K562 (cell line): ENCODE results near the gene ENKUR. TPM values are rescaled to one million over a fixed set of nuclear protein-coding genes. Genes with fewer than 3 reads are reported as not detected.

Experiments used
- CBX1 ChIP-seq: sonication (generic); IDR thresholded peaks from 2 replicates; pipeline ENCODE4 v1.6.1; 2016; ENCODE audit warnings: antibody characterized with exemption, low read depth, mild to moderate bottlenecking
- ESRRA ChIP-seq: fragments of 450-650 bp; IDR thresholded peaks from 2 replicates; pipeline ENCODE4 v1.6.1; 2014; ENCODE audit warnings: low read depth, mild to moderate bottlenecking, moderate library complexity, borderline replicate concordance
- ILK ChIP-seq: fragments of 450-650 bp; IDR thresholded peaks from 2 replicates; pipeline ENCODE4 v1.6.1; 2016; ENCODE audit warnings: missing genetic modification characterization, low read depth, mild to moderate bottlenecking, missing compliant biosample characterization, moderate library complexity, borderline replicate concordance
- KLF1 ChIP-seq: fragments of 450-650 bp; IDR thresholded peaks from 2 replicates; pipeline ENCODE4 v1.6.1; 2016; ENCODE audit warnings: missing genetic modification characterization, missing compliant biosample characterization
- NCOR1 ChIP-seq: fragments of 450-650 bp; IDR thresholded peaks from 2 replicates; pipeline ENCODE4 v1.6.1; 2016; ENCODE audit warnings: mild to moderate bottlenecking, moderate library complexity
- PML ChIP-seq: IDR thresholded peaks from 2 replicates; pipeline ENCODE4 v1.6.1; 2012; ENCODE audit warnings: low read length, inconsistent platforms
- RB1 ChIP-seq: fragments of 450-650 bp; IDR thresholded peaks from 2 replicates; pipeline ENCODE4 v1.6.1; 2017; ENCODE audit warnings: low read depth, mild to moderate bottlenecking
- ZNF77 ChIP-seq: fragments of 250-450 bp; sonication (Bioruptor Pico); IDR thresholded peaks from 2 replicates; pipeline ENCODE4 v1.5.0; 2020
- ZSCAN29 ChIP-seq: fragments of 450-650 bp; IDR thresholded peaks from 2 replicates; pipeline ENCODE4 v1.6.1; 2017
- polyA plus RNA-seq, 8 experiments: library from polyadenylated mRNA; depleted of rRNA in 4 of 8; stranded (reverse) in 5 of 8; unstranded in 3 of 8; fragments of >200 nt; fragmentation: Nextera tagmentation in 2 of 8; fragmentation: Illumina TruSeq in 1 of 8; extraction: Ambion mirVana in 2 of 8; extraction: Trizol in 1 of 8; gene quantifications; 2 replicates each; pipeline versions ENCODE4 v1.2.1 to v1.2.3, GENCODE V29; 2011 to 2014; ENCODE audit warnings: inconsistent platforms in 1 of 8, missing spikeins in 1 of 8
- total RNA-seq, 7 experiments: library from RNA; depleted of rRNA in 6 of 7; stranded (reverse); fragments of >200 nt in 6 of 7; fragmentation: Illumina TruSeq in 2 of 7; extraction: Trizol in 2 of 7; gene quantifications; 2 replicates each; pipeline versions ENCODE4 v1.2.1 to v1.2.3, GENCODE V29; 2011 to 2021; ENCODE audit warnings: low replicate concordance in 1 of 7
- TF ChIP-seq, protein P1 (sequence below), 2 experiments: fragments of 450-650 bp in 1 of 2; IDR thresholded peaks; 2 replicates each; pipeline ENCODE4 v1.6.1; 2011 to 2017; ENCODE audit warnings: low read depth in 2 of 2, antibody characterized with exemption in 1 of 2, borderline replicate concordance in 1 of 2, low read length in 1 of 2, mild to moderate bottlenecking in 1 of 2, mixed read lengths in 1 of 2; ENCODE audit not compliant: control insufficient read depth in 1 of 2
- TF ChIP-seq, protein P2 (sequence below): fragments of 250-450 bp; sonication (Bioruptor Pico); IDR thresholded peaks from 2 replicates; pipeline ENCODE4 v1.5.0; 2020; ENCODE audit warnings: mild to moderate bottlenecking, borderline replicate concordance

ENKUR gene
- total and polyA plus RNA-seq, 9 of the 15 experiments (the other 6 are each of a cell fraction or from before 2014, with no cell fraction given), result 0.06 to 0.46 (median 0.20) TPM

- TF ChIP-seq ESRRA (no peak), CBX1 (no peak), RB1 (no peak), ILK (tag) (no peak), PML (no peak), KLF1 (tag) (no peak), NCOR1 (peak; percentile 34; the same call in 1 of the 2 replicates), ZNF77 (no peak), ZSCAN29 (no peak)
- TF ChIP-seq, protein P1, sequence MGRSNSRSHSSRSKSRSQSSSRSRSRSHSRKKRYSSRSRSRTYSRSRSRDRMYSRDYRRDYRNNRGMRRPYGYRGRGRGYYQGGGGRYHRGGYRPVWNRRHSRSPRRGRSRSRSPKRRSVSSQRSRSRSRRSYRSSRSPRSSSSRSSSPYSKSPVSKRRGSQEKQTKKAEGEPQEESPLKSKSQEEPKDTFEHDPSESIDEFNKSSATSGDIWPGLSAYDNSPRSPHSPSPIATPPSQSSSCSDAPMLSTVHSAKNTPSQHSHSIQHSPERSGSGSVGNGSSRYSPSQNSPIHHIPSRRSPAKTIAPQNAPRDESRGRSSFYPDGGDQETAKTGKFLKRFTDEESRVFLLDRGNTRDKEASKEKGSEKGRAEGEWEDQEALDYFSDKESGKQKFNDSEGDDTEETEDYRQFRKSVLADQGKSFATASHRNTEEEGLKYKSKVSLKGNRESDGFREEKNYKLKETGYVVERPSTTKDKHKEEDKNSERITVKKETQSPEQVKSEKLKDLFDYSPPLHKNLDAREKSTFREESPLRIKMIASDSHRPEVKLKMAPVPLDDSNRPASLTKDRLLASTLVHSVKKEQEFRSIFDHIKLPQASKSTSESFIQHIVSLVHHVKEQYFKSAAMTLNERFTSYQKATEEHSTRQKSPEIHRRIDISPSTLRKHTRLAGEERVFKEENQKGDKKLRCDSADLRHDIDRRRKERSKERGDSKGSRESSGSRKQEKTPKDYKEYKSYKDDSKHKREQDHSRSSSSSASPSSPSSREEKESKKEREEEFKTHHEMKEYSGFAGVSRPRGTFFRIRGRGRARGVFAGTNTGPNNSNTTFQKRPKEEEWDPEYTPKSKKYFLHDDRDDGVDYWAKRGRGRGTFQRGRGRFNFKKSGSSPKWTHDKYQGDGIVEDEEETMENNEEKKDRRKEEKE (IDR thresholded peaks at IDR 0.05; ENCODE audit: borderline replicate concordance in 1 of 2, control insufficient read depth in 1 of 2, low read depth in 2 of 2, low read length in 1 of 2), result no peak
- TF ChIP-seq, protein P2, sequence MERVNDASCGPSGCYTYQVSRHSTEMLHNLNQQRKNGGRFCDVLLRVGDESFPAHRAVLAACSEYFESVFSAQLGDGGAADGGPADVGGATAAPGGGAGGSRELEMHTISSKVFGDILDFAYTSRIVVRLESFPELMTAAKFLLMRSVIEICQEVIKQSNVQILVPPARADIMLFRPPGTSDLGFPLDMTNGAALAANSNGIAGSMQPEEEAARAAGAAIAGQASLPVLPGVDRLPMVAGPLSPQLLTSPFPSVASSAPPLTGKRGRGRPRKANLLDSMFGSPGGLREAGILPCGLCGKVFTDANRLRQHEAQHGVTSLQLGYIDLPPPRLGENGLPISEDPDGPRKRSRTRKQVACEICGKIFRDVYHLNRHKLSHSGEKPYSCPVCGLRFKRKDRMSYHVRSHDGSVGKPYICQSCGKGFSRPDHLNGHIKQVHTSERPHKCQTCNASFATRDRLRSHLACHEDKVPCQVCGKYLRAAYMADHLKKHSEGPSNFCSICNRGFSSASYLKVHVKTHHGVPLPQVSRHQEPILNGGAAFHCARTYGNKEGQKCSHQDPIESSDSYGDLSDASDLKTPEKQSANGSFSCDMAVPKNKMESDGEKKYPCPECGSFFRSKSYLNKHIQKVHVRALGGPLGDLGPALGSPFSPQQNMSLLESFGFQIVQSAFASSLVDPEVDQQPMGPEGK (CRISPR knock-in tag), result no peak
Measured at GRCh38 chr10:25039531-25039930, 23.6 kb upstream of the ENKUR start (continued).
